GM19372 (cell line): ENCODE data around the gene PPP1R13L.
"Not testable (repeated sequence)": the region's sequence is repeated elsewhere in the genome, so short reads cannot be mapped to it uniquely, and the experiment has no call there.

ENCODE experiments used
- ATAC-seq: cut with Tn5 transposase; IDR thresholded peaks from one replicate; pipeline ENCODE4 v1.9.1; 2021; ENCODE audit warnings: mild to moderate bottlenecking, low read depth, moderate library complexity; ENCODE audit not compliant: unreplicated experiment

PPP1R13L gene

GRCh38 chr19:45407585-45407984, 2.7 kb upstream of the PPP1R13L start:
- ATAC-seq, result not testable (repeated sequence)

- ATAC-seq, result no peak
These were observed 2.2 kb upstream of the PPP1R13L start for GRCh38 chr19:45407091-45407375.

GRCh38 chr19:45406226-45407090, 1.6 kb upstream of the PPP1R13L start, which contains the start of gene POLR1G:
Gene POLR1G, plus strand, starts transcription at chr19:45406644. Its CDS starts 53 bp downstream, at chr19:45406697.
- ATAC-seq, result peak; percentile 70

GRCh38 chr19:45405435-45406225, 761 bp upstream of the PPP1R13L start:
- ATAC-seq, result peak; percentile 51

- no peak for ATAC-seq
These were observed 900 bp downstream of the PPP1R13L start for GRCh38 chr19:45403781-45404556.

GRCh38 chr19:45403272-45403671, 1.6 kb downstream of the PPP1R13L start:
- ATAC-seq, result no peak

- no peak for ATAC-seq
These were observed 2.4 kb downstream of the PPP1R13L start for GRCh38 chr19:45402298-45403061.

- ATAC-seq, result no peak
These were observed 3.1 kb downstream of the PPP1R13L start for GRCh38 chr19:45401815-45402214.

- ATAC-seq, result no peak
These were observed 4.7 kb downstream of the PPP1R13L start for GRCh38 chr19:45400192-45400591.

GRCh38 chr19:45395821-45396617, 8.8 kb downstream of the PPP1R13L start:
- no peak for ATAC-seq

- no peak for ATAC-seq
These were observed 12.8 kb downstream of the PPP1R13L start for GRCh38 chr19:45391871-45392665.

GRCh38 chr19:45391346-45391745, 13.5 kb downstream of the PPP1R13L start:
- ATAC-seq, result no peak

- ATAC-seq, result no peak
These were observed 19.3 kb downstream of the PPP1R13L start for GRCh38 chr19:45385392-45386221.

- ATAC-seq, result no peak
These were observed 22.4 kb downstream of the PPP1R13L start for GRCh38 chr19:45382426-45382825.

- ATAC-seq, result no peak
These were observed 24.8 kb downstream of the PPP1R13L start for GRCh38 chr19:45380107-45380506.

- no peak for ATAC-seq
These were observed 28.7 kb downstream of the PPP1R13L start for GRCh38 chr19:45376045-45376724.
